IPS-18a (cell line): ENCODE results near the gene SDHA.
"Not testable (repeated sequence)": the region's sequence is repeated elsewhere in the genome, so short reads cannot be mapped to it uniquely, and the experiment has no call there.

Experiments used
- H3K27ac ChIP-seq: one replicate; pipeline ENCODE4 v1.5.1; 2013; ENCODE audit warnings: low read length
- H3K27me3 ChIP-seq: one replicate; pipeline ENCODE4 v1.6.1; 2013; ENCODE audit warnings: mild to moderate bottlenecking, low read length; ENCODE audit not compliant: control insufficient read depth, insufficient read depth
- H3K36me3 ChIP-seq: one replicate; pipeline ENCODE4 v1.6.1; 2013; ENCODE audit warnings: low read depth, low read length; ENCODE audit not compliant: control insufficient read depth
- H3K4me1 ChIP-seq: one replicate; pipeline ENCODE4 v1.6.1; 2013; ENCODE audit warnings: low read depth, low read length; ENCODE audit not compliant: control insufficient read depth
- H3K4me3 ChIP-seq: one replicate; pipeline ENCODE4 v1.5.1; 2013; ENCODE audit warnings: low read length
- H3K9ac ChIP-seq: one replicate; pipeline ENCODE4 v1.6.1; 2013; ENCODE audit warnings: mild to moderate bottlenecking, low read length, moderate library complexity
- H3K9me3 ChIP-seq: one replicate; pipeline ENCODE4 v1.6.1; 2013; ENCODE audit warnings: low read depth, low read length; ENCODE audit not compliant: control insufficient read depth

SDHA gene

GRCh38 chr5:217494-218456 lies at the start of gene SDHA, which contains the start of gene CCDC127:
SDHA (plus strand) TSS chr5:218320; CDS start chr5:218356, 36 bp downstream.
CCDC127 (minus strand) TSS chr5:218153; CDS start chr5:216849, 1,304 bp downstream.
- not testable (repeated sequence) for H3K9me3 ChIP-seq, H3K27me3 ChIP-seq, H3K27ac ChIP-seq, H3K4me1 ChIP-seq, H3K36me3 ChIP-seq
- Histone ChIP-seq H3K4me3 (peak within 1 kb of the TSS; percentile 95), H3K9ac (peak within 1 kb of the TSS; percentile 81)

GRCh38 chr5:169071-169727 lies 48.9 kb upstream of the SDHA start:
- Histone ChIP-seq H3K27ac (no peak overlapping the region), H3K27me3 (no peaks in the 10 kb centered on the region), H3K4me1 (no peaks in the 10 kb centered on the region), H3K36me3 (peaks cover 4% of the 10 kb centered on the region), H3K4me3 (no peak overlapping the region), H3K9me3 (no peaks in the 10 kb centered on the region), H3K9ac (no peak overlapping the region)

DNA sequence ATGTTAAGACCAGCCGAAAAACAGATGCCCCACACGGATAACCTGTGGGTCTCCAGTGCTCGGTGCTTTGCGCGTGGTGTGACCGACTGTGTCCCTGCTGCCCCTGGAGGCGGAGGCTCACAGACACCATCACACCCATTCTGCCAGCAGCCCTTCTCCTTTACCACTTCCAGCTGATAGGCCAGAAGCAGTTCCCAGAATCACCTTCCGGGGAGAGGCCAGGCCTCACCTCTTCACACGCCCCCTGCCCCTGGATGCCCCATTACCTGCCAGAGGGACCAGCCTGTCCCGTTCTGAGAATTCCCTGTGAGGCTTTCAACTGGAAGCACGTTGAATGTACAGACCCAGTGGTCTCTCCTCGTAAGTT lies 48.4 kb upstream of the SDHA start:
- H3K9ac ChIP-seq = no peak overlapping the region
- H3K9me3 ChIP-seq = no peaks in the 10 kb centered on the region
- H3K27ac ChIP-seq = no peak overlapping the region
- H3K4me3 ChIP-seq = no peak overlapping the region
- peaks cover 4% of the 10 kb centered on the region for H3K36me3 ChIP-seq
- H3K27me3 ChIP-seq = no peaks in the 10 kb centered on the region
- no peaks in the 10 kb centered on the region for H3K4me1 ChIP-seq

GRCh38 chr5:170971-171800 lies 46.9 kb upstream of the SDHA start:
- H3K4me1 ChIP-seq = no peaks in the 10 kb centered on the region
- H3K9me3 ChIP-seq = no peaks in the 10 kb centered on the region
- no peaks in the 10 kb centered on the region for H3K27me3 ChIP-seq
- peaks cover 4% of the 10 kb centered on the region for H3K36me3 ChIP-seq
- H3K9ac ChIP-seq = no peak overlapping the region
- H3K4me3 ChIP-seq = no peak overlapping the region
- no peak overlapping the region for H3K27ac ChIP-seq

DNA sequence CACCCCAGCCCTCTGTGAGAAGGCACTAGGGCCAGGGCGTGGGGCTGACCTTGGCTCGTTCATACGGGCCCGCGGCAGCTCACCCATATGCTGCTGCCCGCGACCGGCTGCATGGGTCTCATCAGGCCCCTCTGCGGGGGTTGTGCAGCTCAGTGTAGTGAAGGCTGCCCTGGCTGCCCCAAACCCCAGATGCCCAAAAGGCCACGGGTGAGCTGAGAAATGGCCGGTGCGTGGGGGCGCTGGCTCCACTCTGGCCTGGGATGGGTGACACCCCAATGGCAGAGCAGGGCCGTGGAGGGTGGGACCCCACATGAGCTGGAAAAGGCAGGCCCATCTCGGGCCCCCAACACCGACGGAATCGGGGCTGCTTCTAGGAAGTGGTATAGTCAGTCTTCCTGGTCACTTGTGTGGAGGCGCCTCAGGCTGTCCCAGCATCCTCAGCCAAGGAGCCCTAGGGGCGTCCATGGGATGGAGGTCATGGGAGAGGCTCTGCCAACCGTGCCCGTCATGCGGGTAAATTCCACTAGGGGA lies 46.3 kb upstream of the SDHA start:
- no peak overlapping the region for H3K27ac ChIP-seq
- no peaks in the 10 kb centered on the region for H3K9me3 ChIP-seq
- no peaks in the 10 kb centered on the region for H3K4me1 ChIP-seq
- peaks cover 4% of the 10 kb centered on the region for H3K36me3 ChIP-seq
- H3K27me3 ChIP-seq = no peaks in the 10 kb centered on the region
- H3K9ac ChIP-seq = no peak overlapping the region
- H3K4me3 ChIP-seq = no peak overlapping the region

GRCh38 chr5:172421-172820 lies 45.7 kb upstream of the SDHA start:
- no peaks in the 10 kb centered on the region for H3K4me1 ChIP-seq
- no peak overlapping the region for H3K4me3 ChIP-seq
- H3K27me3 ChIP-seq = no peaks in the 10 kb centered on the region

GRCh38 chr5:172841-173251 lies 45.3 kb upstream of the SDHA start:
- no peak overlapping the region for H3K9ac ChIP-seq
- H3K4me3 ChIP-seq = no peak overlapping the region
- H3K36me3 ChIP-seq = peaks cover 4% of the 10 kb centered on the region
- no peaks in the 10 kb centered on the region for H3K9me3 ChIP-seq
- H3K27ac ChIP-seq = no peak overlapping the region
- no peaks in the 10 kb centered on the region for H3K27me3 ChIP-seq
- H3K4me1 ChIP-seq = no peaks in the 10 kb centered on the region

More at GRCh38 chr5:172421-172820, 45.7 kb upstream of the SDHA start:
- no peak overlapping the region for H3K9ac ChIP-seq
- H3K27ac ChIP-seq = no peak overlapping the region
- H3K36me3 ChIP-seq = peaks cover 4% of the 10 kb centered on the region
- H3K9me3 ChIP-seq = no peaks in the 10 kb centered on the region

- Histone ChIP-seq H3K27me3 (no peaks in the 10 kb centered on the region), H3K9ac (no peak overlapping the region), H3K36me3 (peaks cover 4% of the 10 kb centered on the region), H3K4me3 (no peak overlapping the region), H3K27ac (no peak overlapping the region), H3K9me3 (no peaks in the 10 kb centered on the region), H3K4me1 (no peaks in the 10 kb centered on the region)
Observed at GRCh38 chr5:173392-174290, 44.5 kb upstream of the SDHA start.

- Histone ChIP-seq H3K9me3 (no peaks in the 10 kb centered on the region), H3K27me3 (no peaks in the 10 kb centered on the region), H3K4me1 (no peaks in the 10 kb centered on the region), H3K9ac (no peak overlapping the region), H3K36me3 (peaks cover 4% of the 10 kb centered on the region), H3K4me3 (no peak overlapping the region), H3K27ac (no peak overlapping the region)
Observed at GRCh38 chr5:174291-174600, 43.9 kb upstream of the SDHA start.

DNA sequence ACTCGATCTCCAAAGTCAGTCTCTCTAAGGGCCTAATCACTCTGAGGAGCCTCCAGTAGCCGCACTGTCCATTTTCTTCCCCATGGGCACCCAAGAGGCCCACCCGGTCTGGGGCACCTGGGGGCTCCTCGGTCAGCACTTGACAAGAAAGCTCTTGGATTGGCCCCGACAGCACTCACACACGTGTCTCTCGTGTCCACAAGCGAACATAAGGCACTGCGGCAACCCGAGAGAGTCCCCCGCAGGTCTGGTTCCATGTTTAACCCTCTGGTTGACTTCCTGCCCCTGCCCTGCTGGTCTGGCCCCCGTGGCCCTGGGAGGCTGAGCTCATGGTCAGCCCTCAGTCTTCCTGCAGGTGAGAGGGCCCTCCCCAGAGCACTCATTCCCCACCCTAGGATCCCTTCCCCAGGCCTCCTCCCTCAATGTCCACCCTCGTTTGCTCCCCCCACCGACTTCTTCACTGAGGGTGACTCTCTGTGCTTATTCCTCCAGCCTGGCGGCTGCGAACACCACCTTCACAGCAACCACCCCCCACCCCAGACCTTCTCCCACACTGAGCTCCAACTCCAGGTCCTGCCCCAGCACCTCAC lies 43.1 kb upstream of the SDHA start:
- Histone ChIP-seq H3K9me3 (no peaks in the 10 kb centered on the region), H3K4me3 (no peak overlapping the region), H3K4me1 (no peaks in the 10 kb centered on the region), H3K27me3 (no peaks in the 10 kb centered on the region), H3K36me3 (peaks cover 4% of the 10 kb centered on the region), H3K27ac (no peak overlapping the region), H3K9ac (no peak overlapping the region)
